Smooth muscle cell (in vitro differentiated cells): Measurements from ENCODE around the gene POU2F1. TPM values are rescaled to one million over a fixed set of nuclear protein-coding genes. Genes with fewer than 3 reads are reported as not detected.

Experiments used
- DNase-seq: peaks from one replicate; lab custom pipeline; 2025; ENCODE audit not compliant: unreplicated experiment; lab: John Stamatoyannopoulos, UW
- H2AFZ ChIP-seq: fragments of 200-600 bp; sonication (generic); 2 replicates; pipeline ENCODE4 v1.6.0; 2016; ENCODE audit warnings: antibody characterized with exemption, low read depth, mild to moderate bottlenecking
- H3F3A ChIP-seq: fragments of 200-600 bp; sonication (generic); 2 replicates; pipeline ENCODE4 v1.6.0; 2017; ENCODE audit warnings: antibody characterized with exemption, low read depth
- H3K27ac ChIP-seq: fragments of 200-600 bp; sonication (generic); 2 replicates; pipeline ENCODE4 v1.5.1; 2016; ENCODE audit warnings: low read depth, mild to moderate bottlenecking
- H3K27me3 ChIP-seq: fragments of 200-600 bp; sonication (generic); 2 replicates; pipeline ENCODE4 v1.6.1; 2016; ENCODE audit warnings: low read depth, mild to moderate bottlenecking
- H3K36me3 ChIP-seq: fragments of 200-600 bp; sonication (generic); 2 replicates; pipeline ENCODE4 v1.5.1; 2016; ENCODE audit warnings: low read depth
- H3K4me1 ChIP-seq: fragments of 200-600 bp; sonication (generic); 2 replicates; pipeline ENCODE4 v1.5.1; 2016; ENCODE audit warnings: low read depth
- H3K4me2 ChIP-seq: fragments of 200-600 bp; sonication (generic); 2 replicates; pipeline ENCODE4 v1.6.0; 2016; ENCODE audit warnings: mild to moderate bottlenecking
- H3K4me3 ChIP-seq: fragments of 200-600 bp; sonication (generic); 2 replicates; pipeline ENCODE4 v1.5.1; 2016; ENCODE audit warnings: mild to moderate bottlenecking
- H3K79me2 ChIP-seq: fragments of 200-600 bp; sonication (generic); 2 replicates; pipeline ENCODE4 v1.6.0; 2016; ENCODE audit warnings: low read depth, mild to moderate bottlenecking
- H3K9ac ChIP-seq: fragments of 200-600 bp; sonication (generic); 2 replicates; pipeline ENCODE4 v1.6.0; 2016; ENCODE audit warnings: low read depth
- H3K9me3 ChIP-seq: fragments of 200-600 bp; sonication (generic); replicated peaks from 2 replicates; pipeline ENCODE4 v1.5.1; 2016; ENCODE audit warnings: low read depth
- H4K20me1 ChIP-seq: fragments of 200-600 bp; sonication (generic); 2 replicates; pipeline ENCODE4 v1.6.0; 2016; ENCODE audit warnings: low read depth
- CTCF ChIP-seq: fragments of 200-600 bp; sonication (generic); IDR thresholded peaks from 2 replicates; pipeline ENCODE4 v1.5.1; 2017; ENCODE audit warnings: borderline replicate concordance, mild to moderate bottlenecking, antibody characterized with exemption; ENCODE audit not compliant: insufficient read depth, poor library complexity, severe bottlenecking
- WGBS: methylation state at CpG from one replicate; pipeline ENCODE4 v1.1.7; 2016; ENCODE audit warnings: low lambda C conversion rate; 5-methylcytosine and 5-hydroxymethylcytosine counted together
- polyA plus RNA-seq: library from polyadenylated mRNA; unstranded; fragments of >200 nt; fragmentation: Nextera tagmentation; extraction: Ambion mirVana; gene quantifications from 2 replicates; pipeline ENCODE4 v1.2.1, GENCODE V29; 2016
- total RNA-seq: library from RNA; depleted of rRNA; stranded (reverse); fragments of >200 nt; gene quantifications from 2 replicates; pipeline ENCODE4 v1.2.3, GENCODE V29; 2014

The POU2F1 gene
- 13.0 and 15.6 TPM in 2 replicates for total RNA-seq
- 5.3 and 9.1 TPM in 2 replicates for polyA plus RNA-seq

DNA sequence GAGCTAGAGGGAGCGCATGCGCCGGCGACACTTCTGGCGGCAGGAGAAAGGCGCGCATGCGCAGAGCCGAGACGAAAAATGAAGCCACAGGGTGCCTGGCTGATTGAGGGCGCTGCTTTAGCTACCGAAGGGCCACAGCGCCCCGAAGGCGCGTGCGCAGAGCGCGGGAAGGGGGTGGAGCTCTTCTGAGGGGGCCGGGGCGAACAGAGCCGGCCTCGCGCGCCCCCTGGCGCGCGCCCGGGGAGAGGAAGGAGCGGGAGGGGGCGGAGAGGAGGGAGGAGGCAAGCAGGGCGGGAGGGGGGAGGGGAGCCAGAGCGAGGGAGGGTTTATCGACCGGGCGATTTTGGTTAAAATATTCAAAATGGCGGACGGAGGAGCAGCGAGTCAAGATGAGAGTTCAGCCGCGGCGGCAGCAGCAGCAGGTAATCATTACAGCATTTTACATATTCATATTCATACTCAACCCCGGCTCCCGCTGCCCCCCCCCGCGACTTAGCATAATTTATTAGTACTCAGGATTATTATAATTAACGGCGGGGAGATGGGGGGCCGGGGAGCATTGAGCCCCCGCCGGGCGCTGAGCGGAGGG is at the start of gene POU2F1:
TSS of gene POU2F1 (plus strand) at position 350 of the 589 bp plus-strand sequence. CDS start at position 362, 12 bp downstream.
- TF ChIP-seq CTCF = peak; percentile 61
- H2AFZ ChIP-seq = peak within 1 kb of the TSS; percentile 97
- peak within 1 kb of the TSS; percentile 79 for H3K9ac ChIP-seq
- peaks cover 9% of the 10 kb centered on the region for H3F3A ChIP-seq
- peaks cover 22% of the 10 kb centered on the region for H3K4me1 ChIP-seq
- peak within 1 kb of the TSS; percentile 79 for H3K27ac ChIP-seq
- H3K36me3 ChIP-seq = no peaks in the 10 kb centered on the region
- H3K4me2 ChIP-seq = peak within 1 kb of the TSS; percentile 93
- WGBS = under 1% methylated on average over 34 of the region's 53 CpGs
- H4K20me1 ChIP-seq = peaks cover 25% of the 10 kb centered on the region
- H3K4me3 ChIP-seq = peak within 1 kb of the TSS; percentile 96
- peak; percentile 97 for DNase-seq
- no peaks in the 10 kb centered on the region for H3K27me3 ChIP-seq
- H3K9me3 ChIP-seq = no peaks in the 10 kb centered on the region
- H3K79me2 ChIP-seq = peaks cover 32% of the 10 kb centered on the region

- WGBS = 51% methylated on average over 7 of the region's 7 CpGs
Measured at GRCh38 chr1:167171286-167171929, 49.3 kb upstream of the POU2F1 start.

DNA sequence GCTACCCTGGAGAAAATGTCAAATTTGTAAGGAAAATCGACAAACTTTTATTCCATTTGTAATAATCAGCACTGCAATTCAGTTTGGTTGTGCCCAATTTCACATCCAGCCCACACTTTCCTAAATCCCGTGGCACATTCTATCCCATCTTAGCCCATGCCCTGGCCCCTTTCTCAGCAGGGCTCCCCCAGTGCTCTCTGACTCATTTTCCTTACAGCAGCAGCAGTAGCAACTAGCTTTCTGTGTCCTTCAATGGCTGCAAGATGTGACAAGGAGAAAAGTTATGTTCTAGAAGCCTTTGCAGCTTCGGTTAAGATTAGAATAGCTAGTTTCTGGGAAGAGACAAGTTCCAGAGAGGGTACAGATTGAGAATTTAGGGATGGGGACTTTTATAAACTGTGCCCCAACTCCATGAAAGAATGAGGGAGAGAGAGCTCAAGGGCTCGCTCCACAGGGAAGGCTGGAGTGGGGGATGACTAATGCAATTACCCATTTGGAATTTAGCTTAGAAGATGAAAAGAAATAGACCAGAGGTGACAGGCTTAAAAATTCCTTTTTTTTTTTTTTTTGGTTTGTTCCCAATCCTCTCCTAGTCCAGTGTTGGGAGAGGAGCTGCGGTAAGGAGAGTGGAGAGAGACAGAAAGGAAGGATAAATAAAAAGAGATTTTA is 47.0 kb upstream of the POU2F1 start:
- Histone ChIP-seq H3K4me2 (peak overlapping the region; percentile 38), H3K36me3 (no peaks in the 10 kb centered on the region), H2AFZ (no peak overlapping the region), H4K20me1 (no peaks in the 10 kb centered on the region), H3K27ac (peak overlapping the region; percentile 32), H3K9ac (no peak overlapping the region), H3F3A (peaks cover 4% of the 10 kb centered on the region), H3K27me3 (no peaks in the 10 kb centered on the region), H3K9me3 (no peaks in the 10 kb centered on the region), H3K79me2 (no peaks in the 10 kb centered on the region), H3K4me1 (peaks cover 30% of the 10 kb centered on the region), H3K4me3 (no peak overlapping the region)
- DNase-seq = no peak
- WGBS = 28% methylated on average over 5 of the region's 5 CpGs
- TF ChIP-seq CTCF = no peak

More at GRCh38 chr1:167171286-167171929, 49.3 kb upstream of the POU2F1 start:
- peaks cover 7% of the 10 kb centered on the region for H3F3A ChIP-seq
- H4K20me1 ChIP-seq = no peaks in the 10 kb centered on the region
- H3K27ac ChIP-seq = no peak overlapping the region
- no peaks in the 10 kb centered on the region for H3K36me3 ChIP-seq
- no peak for DNase-seq
- no peaks in the 10 kb centered on the region for H3K9me3 ChIP-seq
- H3K4me2 ChIP-seq = peak overlapping the region; percentile 54
- no peak for TF ChIP-seq CTCF
- no peak overlapping the region for H3K4me3 ChIP-seq
- no peak overlapping the region for H3K9ac ChIP-seq
- peaks cover 40% of the 10 kb centered on the region for H3K4me1 ChIP-seq
- peak overlapping the region; percentile 67 for H2AFZ ChIP-seq
- H3K27me3 ChIP-seq = no peaks in the 10 kb centered on the region
- H3K79me2 ChIP-seq = no peaks in the 10 kb centered on the region
